Transverse colon (tissue), 3 donors: Measurements from ENCODE around the gene VPS9D1.

Experiments
- EP300 ChIP-seq: sonication (generic); formaldehyde crosslinking; IDR thresholded peaks from one replicate; pipeline ENCODE4 v1.6.1; 2017; ENCODE audit warnings: antibody characterized with exemption, low read depth
- POLR2A ChIP-seq: fragments of 450-650 bp; IDR thresholded peaks from one replicate; pipeline ENCODE4 v1.6.1; 2016; ENCODE audit warnings: antibody characterized with exemption, mild to moderate bottlenecking, moderate library complexity
- TF ChIP-seq, protein P1 (sequence below), 5 experiments: fragments of 200-600 bp in 3 of 5; fragments of 450-650 bp in 2 of 5; sonication (generic) in 3 of 5; IDR thresholded peaks; 1 replicate in 2 of 5; 2 replicates in 3 of 5; pipeline ENCODE4 v1.5.1; 2016 to 2017; ENCODE audit warnings: antibody characterized with exemption in 5 of 5, inconsistent platforms in 3 of 5, mild to moderate bottlenecking in 2 of 5, moderate library complexity in 1 of 5

DNA sequence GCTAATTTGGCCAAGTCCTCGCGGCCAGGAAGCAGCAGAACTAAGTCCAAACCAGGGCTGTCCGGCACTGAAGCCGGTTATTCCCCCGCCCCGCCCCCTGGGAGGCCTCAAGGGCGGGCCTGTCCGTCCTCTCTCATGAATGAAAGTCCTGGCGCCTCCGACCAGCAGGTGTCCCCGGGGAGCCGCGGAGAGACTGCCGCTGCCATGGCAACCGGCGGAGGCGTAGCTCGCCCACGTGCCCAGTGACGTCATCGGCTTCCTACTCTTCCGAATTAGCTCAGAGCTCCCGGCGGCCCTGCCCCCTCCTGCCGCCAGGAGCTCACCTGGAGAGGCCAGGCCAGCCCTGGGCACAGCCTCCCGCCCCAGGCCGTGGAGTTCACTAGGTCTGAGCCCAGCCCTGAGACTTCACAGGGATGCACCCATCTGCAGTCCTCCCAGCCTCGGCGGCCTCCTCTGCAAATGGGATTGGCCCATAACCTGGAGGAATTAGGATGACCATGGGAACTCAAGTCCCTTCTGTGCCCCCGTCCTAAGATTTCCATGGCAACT is 20.5 kb downstream of the VPS9D1 start:
- TF ChIP-seq, protein P1, sequence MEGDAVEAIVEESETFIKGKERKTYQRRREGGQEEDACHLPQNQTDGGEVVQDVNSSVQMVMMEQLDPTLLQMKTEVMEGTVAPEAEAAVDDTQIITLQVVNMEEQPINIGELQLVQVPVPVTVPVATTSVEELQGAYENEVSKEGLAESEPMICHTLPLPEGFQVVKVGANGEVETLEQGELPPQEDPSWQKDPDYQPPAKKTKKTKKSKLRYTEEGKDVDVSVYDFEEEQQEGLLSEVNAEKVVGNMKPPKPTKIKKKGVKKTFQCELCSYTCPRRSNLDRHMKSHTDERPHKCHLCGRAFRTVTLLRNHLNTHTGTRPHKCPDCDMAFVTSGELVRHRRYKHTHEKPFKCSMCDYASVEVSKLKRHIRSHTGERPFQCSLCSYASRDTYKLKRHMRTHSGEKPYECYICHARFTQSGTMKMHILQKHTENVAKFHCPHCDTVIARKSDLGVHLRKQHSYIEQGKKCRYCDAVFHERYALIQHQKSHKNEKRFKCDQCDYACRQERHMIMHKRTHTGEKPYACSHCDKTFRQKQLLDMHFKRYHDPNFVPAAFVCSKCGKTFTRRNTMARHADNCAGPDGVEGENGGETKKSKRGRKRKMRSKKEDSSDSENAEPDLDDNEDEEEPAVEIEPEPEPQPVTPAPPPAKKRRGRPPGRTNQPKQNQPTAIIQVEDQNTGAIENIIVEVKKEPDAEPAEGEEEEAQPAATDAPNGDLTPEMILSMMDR (IDR thresholded peaks at IDR 0.05) = peak; percentile 73 to 97 (median 84)
- TF ChIP-seq POLR2A = peak; percentile 49
- no peak for TF ChIP-seq EP300
